Keratinocyte (primary cell): Measurements from ENCODE around the gene SRRM5. TPM values are rescaled to one million over a fixed set of nuclear protein-coding genes. Genes with fewer than 3 reads are reported as not detected.

Experiments
- DNase-seq: peaks from one replicate; pipeline ENCODE4 v3.0.0-alpha.2; 2011; ENCODE audit warnings: low read depth, missing footprints, low spot score
- FAIRE-seq: peaks from 2 replicates; lab custom pipeline; 2011; peaks lifted over from hg19 to GRCh38; lab: Jason Lieb, UNC
- H2AFZ ChIP-seq: 2 replicates; pipeline ENCODE4 v1.6.0; 2012; ENCODE audit warnings: low read length, control low read depth, inconsistent platforms; ENCODE audit not compliant: control insufficient read depth
- H3K27ac ChIP-seq: 2 replicates; pipeline ENCODE4 v1.5.1; 2011; ENCODE audit warnings: low read length; ENCODE audit not compliant: control insufficient read depth, insufficient read depth
- H3K27me3 ChIP-seq: 3 replicates; pipeline ENCODE4 v1.6.0; 2011; ENCODE audit warnings: low read length; ENCODE audit not compliant: control insufficient read depth, insufficient read depth; ENCODE audit errors: extremely low read depth
- H3K36me3 ChIP-seq, 2 experiments: 2 replicates in 1 of 2; 3 replicates in 1 of 2; pipeline ENCODE4 v1.5.1; 2011; ENCODE audit warnings: low read length in 2 of 2, mild to moderate bottlenecking in 1 of 2; ENCODE audit not compliant: control insufficient read depth in 2 of 2, insufficient read depth in 2 of 2; ENCODE audit errors: extremely low read depth in 1 of 2
- H3K4me1 ChIP-seq: 3 replicates; pipeline ENCODE4 v1.5.1; 2011; ENCODE audit warnings: low read length; ENCODE audit not compliant: control insufficient read depth, insufficient read depth; ENCODE audit errors: extremely low read depth
- H3K4me2 ChIP-seq: 3 replicates; pipeline ENCODE4 v1.6.0; 2011; ENCODE audit warnings: low read depth, low read length; ENCODE audit not compliant: control insufficient read depth, insufficient read depth; ENCODE audit errors: extremely low read depth
- H3K4me3 ChIP-seq, 3 experiments: fragments of 200-600 bp in 1 of 3; sonication (generic) in 1 of 3; 2 replicates in 2 of 3; 3 replicates in 1 of 3; pipeline ENCODE4 v1.5.1; 2011 to 2016; ENCODE audit warnings: low read length in 3 of 3, mild to moderate bottlenecking in 3 of 3, control low read depth in 2 of 3, inconsistent platforms in 1 of 3, low read depth in 1 of 3, mixed read lengths in 1 of 3, mixed run types in 1 of 3, moderate library complexity in 1 of 3; ENCODE audit not compliant: control insufficient read depth in 2 of 3, insufficient read depth in 2 of 3; ENCODE audit errors: extremely low read depth in 1 of 3
- H3K79me2 ChIP-seq: 2 replicates; pipeline ENCODE4 v1.6.0; 2012; ENCODE audit warnings: low read length; ENCODE audit not compliant: control insufficient read depth, insufficient read depth
- H3K9ac ChIP-seq: 3 replicates; pipeline ENCODE4 v1.6.0; 2011; ENCODE audit warnings: low read length; ENCODE audit not compliant: control insufficient read depth, insufficient read depth; ENCODE audit errors: extremely low read depth
- H3K9me1 ChIP-seq: 3 replicates; pipeline ENCODE4 v1.6.0; 2011; ENCODE audit warnings: low read length; ENCODE audit not compliant: control insufficient read depth, insufficient read depth; ENCODE audit errors: extremely low read depth
- H3K9me3 ChIP-seq: 2 replicates; pipeline ENCODE4 v1.5.1; 2012; ENCODE audit warnings: low read depth, low read length; ENCODE audit not compliant: control insufficient read depth
- H4K20me1 ChIP-seq: 3 replicates; pipeline ENCODE4 v1.6.0; 2011; ENCODE audit warnings: low read length; ENCODE audit not compliant: control insufficient read depth, insufficient read depth; ENCODE audit errors: extremely low read depth
- EZH2 ChIP-seq: IDR thresholded peaks from one replicate; pipeline ENCODE4 v1.6.1; 2012; ENCODE audit warnings: inconsistent platforms, mild to moderate bottlenecking, low read length, moderate library complexity
- dilution Hi-C: fragments of 300-500 bp; cut with MboI; formaldehyde crosslinking; loops from one replicate; pipeline ENCODE4 v1.7.0; 2020; ENCODE audit warnings: low sequenced_read_pairs; ENCODE audit not compliant: extremely low pct_ligation_motif_present
- polyA plus RNA-seq, 5 experiments: library from polyadenylated mRNA; depleted of rRNA in 3 of 5; stranded (reverse) in 3 of 5; stranded (forward) in 1 of 5; unstranded in 1 of 5; fragments of >200 nt; gene quantifications; 1 replicate in 1 of 5; 2 replicates in 3 of 5; 3 replicates in 1 of 5; pipeline versions ENCODE4 v1.2.1 to v1.2.3, GENCODE V29; 2011 to 2012; ENCODE audit warnings: missing spikeins in 2 of 5, low read depth in 1 of 5, low replicate concordance in 1 of 5
- TF ChIP-seq, protein P1 (sequence below), 3 experiments: IDR thresholded peaks in 1 of 3; conservative IDR thresholded peaks in 1 of 3; optimal IDR thresholded peaks in 1 of 3; 2 replicates in 2 of 3; 3 replicates in 1 of 3; pipeline versions ENCODE3 to v1.5.1; 2011; ENCODE audit warnings: low read length in 3 of 3, mild to moderate bottlenecking in 3 of 3, moderate library complexity in 2 of 3, control low read depth in 1 of 3, inconsistent platforms in 1 of 3; ENCODE audit not compliant: insufficient read depth in 2 of 3; ENCODE audit errors: extremely low read depth in 1 of 3

SRRM5 gene
- polyA plus RNA-seq, 1 donor (not counting 4 experiments of a cell fraction or from before 2014, with no cell fraction given) = 0.03 TPM

DNA sequence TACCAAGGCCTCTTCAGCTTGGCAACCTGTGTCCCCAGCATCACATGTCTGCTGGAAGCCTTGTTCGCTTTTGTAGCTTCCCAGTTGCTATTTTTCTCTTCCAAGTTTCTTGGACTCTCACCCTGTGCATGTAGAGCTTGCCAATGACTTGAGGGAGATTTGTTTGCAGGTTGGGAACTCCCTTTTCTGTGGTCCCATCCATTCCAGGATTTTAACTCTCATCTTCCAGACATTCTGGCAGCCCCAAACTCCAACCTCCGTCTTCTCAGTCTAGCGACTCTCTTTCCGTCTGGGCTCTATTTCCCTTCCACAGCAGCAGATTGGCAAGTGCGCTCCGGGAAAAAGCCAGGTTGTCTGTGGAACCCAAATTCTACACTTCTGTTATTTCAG, 49.1 kb downstream of the SRRM5 start:
- no peak for TF ChIP-seq EZH2
- TF ChIP-seq, protein P1, sequence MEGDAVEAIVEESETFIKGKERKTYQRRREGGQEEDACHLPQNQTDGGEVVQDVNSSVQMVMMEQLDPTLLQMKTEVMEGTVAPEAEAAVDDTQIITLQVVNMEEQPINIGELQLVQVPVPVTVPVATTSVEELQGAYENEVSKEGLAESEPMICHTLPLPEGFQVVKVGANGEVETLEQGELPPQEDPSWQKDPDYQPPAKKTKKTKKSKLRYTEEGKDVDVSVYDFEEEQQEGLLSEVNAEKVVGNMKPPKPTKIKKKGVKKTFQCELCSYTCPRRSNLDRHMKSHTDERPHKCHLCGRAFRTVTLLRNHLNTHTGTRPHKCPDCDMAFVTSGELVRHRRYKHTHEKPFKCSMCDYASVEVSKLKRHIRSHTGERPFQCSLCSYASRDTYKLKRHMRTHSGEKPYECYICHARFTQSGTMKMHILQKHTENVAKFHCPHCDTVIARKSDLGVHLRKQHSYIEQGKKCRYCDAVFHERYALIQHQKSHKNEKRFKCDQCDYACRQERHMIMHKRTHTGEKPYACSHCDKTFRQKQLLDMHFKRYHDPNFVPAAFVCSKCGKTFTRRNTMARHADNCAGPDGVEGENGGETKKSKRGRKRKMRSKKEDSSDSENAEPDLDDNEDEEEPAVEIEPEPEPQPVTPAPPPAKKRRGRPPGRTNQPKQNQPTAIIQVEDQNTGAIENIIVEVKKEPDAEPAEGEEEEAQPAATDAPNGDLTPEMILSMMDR (optimal IDR thresholded peaks at IDR 0.05 in 1 of 3, IDR thresholded peaks at IDR 0.05 in 1 of 3, conservative IDR thresholded peaks at IDR 0.05 in 1 of 3; ENCODE audit: extremely low read depth in 1 of 3, insufficient read depth in 2 of 3, low read length in 3 of 3) = no peak
- peaks cover 48 to 53% of the 10 kb centered on the region in 2 experiments for H3K36me3 ChIP-seq
- H3K27me3 ChIP-seq = no peaks in the 10 kb centered on the region
- H3K9me1 ChIP-seq = no peaks in the 10 kb centered on the region
- H2AFZ ChIP-seq = no peak overlapping the region
- DNase-seq (no peak), FAIRE-seq (no peak)
- dilution Hi-C loops = no loop called here
- no peaks in the 10 kb centered on the region for H3K9me3 ChIP-seq
- H3K4me2 ChIP-seq = no peak overlapping the region
- no peak overlapping the region for H3K27ac ChIP-seq
- no peak overlapping the region for H3K4me3 ChIP-seq
- H3K79me2 ChIP-seq = peaks cover 32% of the 10 kb centered on the region
- H3K4me1 ChIP-seq = no peaks in the 10 kb centered on the region
- peaks cover 2% of the 10 kb centered on the region for H4K20me1 ChIP-seq
- H3K9ac ChIP-seq = no peak overlapping the region

DNA sequence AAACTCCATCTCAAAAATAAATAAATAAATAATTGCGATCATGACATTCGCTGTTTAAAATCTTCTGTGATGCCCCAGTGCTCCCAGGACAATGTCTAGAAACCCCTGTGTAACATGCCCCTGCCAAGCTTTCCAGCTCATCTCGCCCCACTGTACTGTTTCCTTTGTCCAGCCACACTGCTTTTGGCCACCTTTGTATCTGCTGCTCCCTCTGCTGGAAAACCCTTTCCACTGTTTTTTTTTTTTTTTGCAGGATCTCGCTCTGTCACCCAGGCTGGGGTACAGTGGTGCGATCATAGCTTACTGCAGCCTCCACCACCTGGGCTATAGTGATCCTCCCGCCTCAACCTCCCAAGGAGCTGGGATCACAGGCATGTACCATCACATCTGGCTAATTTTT, 50.6 kb downstream of the SRRM5 start:
- H3K9ac ChIP-seq = no peak overlapping the region
- FAIRE-seq = no peak
- no peaks in the 10 kb centered on the region for H3K9me3 ChIP-seq
- H3K27ac ChIP-seq = no peak overlapping the region
- H3K9me1 ChIP-seq = no peaks in the 10 kb centered on the region
- H3K27me3 ChIP-seq = no peaks in the 10 kb centered on the region
- H3K79me2 ChIP-seq = peaks cover 42% of the 10 kb centered on the region
- peaks cover 2% of the 10 kb centered on the region for H4K20me1 ChIP-seq
- no peak for DNase-seq
- H3K4me3 ChIP-seq = no peak overlapping the region
- no peak overlapping the region for H3K4me2 ChIP-seq
- H3K4me1 ChIP-seq = peaks cover under 1% of the 10 kb centered on the region
- dilution Hi-C loops = no loop called here
- no peak for TF ChIP-seq EZH2
- TF ChIP-seq, protein P1 (optimal IDR thresholded peaks at IDR 0.05 in 1 of 3, IDR thresholded peaks at IDR 0.05 in 1 of 3, conservative IDR thresholded peaks at IDR 0.05 in 1 of 3; ENCODE audit: extremely low read depth in 1 of 3, insufficient read depth in 2 of 3, low read length in 3 of 3) = peak; percentile 34 to 47 (median 42)
- peaks cover 44 to 53% of the 10 kb centered on the region in 2 experiments for H3K36me3 ChIP-seq
- H2AFZ ChIP-seq = no peak overlapping the region
